ENCODE measurements around the gene LSM7. TPM values are rescaled to one million over a fixed set of nuclear protein-coding genes. Genes with fewer than 3 reads are reported as not detected.

Gene LSM7
- total RNA-seq, 1 donor from 2014 or later = 55.9 TPM

DNA sequence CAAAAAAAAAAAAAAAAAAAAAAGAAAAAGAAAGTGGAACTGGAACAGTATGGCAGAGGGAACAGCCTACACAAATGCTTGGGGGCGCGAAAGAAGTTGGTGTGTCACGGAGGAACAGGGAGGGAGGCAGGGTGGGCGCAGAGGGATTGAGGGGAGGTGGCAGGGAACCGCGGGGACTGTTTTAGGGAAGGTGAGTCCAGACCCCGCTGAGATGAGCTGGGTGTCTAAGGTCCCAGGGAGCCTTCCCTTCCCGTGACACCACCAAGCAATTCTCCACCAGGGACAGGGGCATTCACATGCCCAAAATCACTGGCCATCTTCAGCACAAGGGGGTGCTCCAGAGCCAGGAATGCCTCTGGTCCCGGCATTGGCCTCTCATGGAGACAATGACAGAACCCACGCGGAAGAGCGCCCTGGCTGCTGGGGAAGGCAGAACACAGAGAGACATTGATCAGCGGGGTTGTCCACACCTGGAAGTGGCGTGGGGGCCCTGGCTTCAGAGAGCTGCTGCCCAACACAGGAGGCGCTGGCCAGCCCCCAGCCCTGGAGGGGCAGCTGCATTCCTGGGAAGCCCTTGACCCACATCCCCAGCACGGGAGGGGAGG, 53.4 kb downstream of the LSM7 start:
- H3K36me3 ChIP-seq = peaks cover 25% of the 10 kb centered on the region
- H3K27ac ChIP-seq = no peak overlapping the region
- H3K9me3 ChIP-seq = no peaks in the 10 kb centered on the region
- intact Hi-C loops (cut with DNase I) = loop anchor here (5.0 kb wide), 1 partner anchor 38 kb away; the partner anchor contains the start of genes PLEKHJ1 and SF3A2
- TF ChIP-seq, protein P1, sequence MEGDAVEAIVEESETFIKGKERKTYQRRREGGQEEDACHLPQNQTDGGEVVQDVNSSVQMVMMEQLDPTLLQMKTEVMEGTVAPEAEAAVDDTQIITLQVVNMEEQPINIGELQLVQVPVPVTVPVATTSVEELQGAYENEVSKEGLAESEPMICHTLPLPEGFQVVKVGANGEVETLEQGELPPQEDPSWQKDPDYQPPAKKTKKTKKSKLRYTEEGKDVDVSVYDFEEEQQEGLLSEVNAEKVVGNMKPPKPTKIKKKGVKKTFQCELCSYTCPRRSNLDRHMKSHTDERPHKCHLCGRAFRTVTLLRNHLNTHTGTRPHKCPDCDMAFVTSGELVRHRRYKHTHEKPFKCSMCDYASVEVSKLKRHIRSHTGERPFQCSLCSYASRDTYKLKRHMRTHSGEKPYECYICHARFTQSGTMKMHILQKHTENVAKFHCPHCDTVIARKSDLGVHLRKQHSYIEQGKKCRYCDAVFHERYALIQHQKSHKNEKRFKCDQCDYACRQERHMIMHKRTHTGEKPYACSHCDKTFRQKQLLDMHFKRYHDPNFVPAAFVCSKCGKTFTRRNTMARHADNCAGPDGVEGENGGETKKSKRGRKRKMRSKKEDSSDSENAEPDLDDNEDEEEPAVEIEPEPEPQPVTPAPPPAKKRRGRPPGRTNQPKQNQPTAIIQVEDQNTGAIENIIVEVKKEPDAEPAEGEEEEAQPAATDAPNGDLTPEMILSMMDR (IDR thresholded peaks at IDR 0.05) = peak; percentile 54
- ATAC-seq (peak; percentile 54), DNase-seq (peak; percentile 82)
- no peak overlapping the region for H3K4me3 ChIP-seq
- H3K4me1 ChIP-seq = peaks cover 42% of the 10 kb centered on the region
- H3K27me3 ChIP-seq = no peaks in the 10 kb centered on the region

DNA sequence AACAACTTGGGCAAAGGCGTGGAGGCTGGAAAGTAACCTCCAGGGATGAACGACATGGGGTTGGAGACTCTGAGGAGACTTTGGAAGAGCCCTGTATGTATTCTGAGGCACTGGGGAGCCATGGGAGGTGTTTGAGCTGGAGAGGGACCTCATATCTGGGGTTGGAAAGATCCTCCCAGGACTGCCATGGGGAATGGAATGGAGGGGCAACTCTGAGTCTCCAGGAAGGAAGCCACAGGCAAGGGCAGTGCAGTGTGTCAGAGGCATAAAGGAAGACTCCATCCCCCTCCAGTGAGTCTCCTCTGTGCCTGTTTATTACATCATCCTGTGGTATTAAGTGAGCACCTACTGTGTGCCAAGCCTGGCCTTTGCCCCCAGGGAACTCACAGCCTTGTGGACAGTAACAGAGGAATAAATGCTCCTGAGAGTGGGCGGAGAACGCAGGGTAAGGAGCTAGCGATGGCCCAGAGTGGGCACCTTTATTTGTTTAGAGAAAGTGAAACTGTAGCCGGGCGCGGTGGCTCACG, 54.1 kb downstream of the LSM7 start:
- Histone ChIP-seq H3K36me3 (peaks cover 25% of the 10 kb centered on the region), H3K4me3 (peak overlapping the region; percentile 36), H3K27ac (peak overlapping the region; percentile 72), H3K9me3 (no peaks in the 10 kb centered on the region), H3K27me3 (no peaks in the 10 kb centered on the region), H3K4me1 (peaks cover 42% of the 10 kb centered on the region)
- no peak for ATAC-seq
- TF ChIP-seq, protein P1 (IDR thresholded peaks at IDR 0.05) = no peak
- intact Hi-C loops (cut with DNase I) = loop anchor here (5.0 kb wide), 1 partner anchor 37 kb away; the partner anchor contains the start of genes PLEKHJ1 and SF3A2
- no peak for DNase-seq

DNA sequence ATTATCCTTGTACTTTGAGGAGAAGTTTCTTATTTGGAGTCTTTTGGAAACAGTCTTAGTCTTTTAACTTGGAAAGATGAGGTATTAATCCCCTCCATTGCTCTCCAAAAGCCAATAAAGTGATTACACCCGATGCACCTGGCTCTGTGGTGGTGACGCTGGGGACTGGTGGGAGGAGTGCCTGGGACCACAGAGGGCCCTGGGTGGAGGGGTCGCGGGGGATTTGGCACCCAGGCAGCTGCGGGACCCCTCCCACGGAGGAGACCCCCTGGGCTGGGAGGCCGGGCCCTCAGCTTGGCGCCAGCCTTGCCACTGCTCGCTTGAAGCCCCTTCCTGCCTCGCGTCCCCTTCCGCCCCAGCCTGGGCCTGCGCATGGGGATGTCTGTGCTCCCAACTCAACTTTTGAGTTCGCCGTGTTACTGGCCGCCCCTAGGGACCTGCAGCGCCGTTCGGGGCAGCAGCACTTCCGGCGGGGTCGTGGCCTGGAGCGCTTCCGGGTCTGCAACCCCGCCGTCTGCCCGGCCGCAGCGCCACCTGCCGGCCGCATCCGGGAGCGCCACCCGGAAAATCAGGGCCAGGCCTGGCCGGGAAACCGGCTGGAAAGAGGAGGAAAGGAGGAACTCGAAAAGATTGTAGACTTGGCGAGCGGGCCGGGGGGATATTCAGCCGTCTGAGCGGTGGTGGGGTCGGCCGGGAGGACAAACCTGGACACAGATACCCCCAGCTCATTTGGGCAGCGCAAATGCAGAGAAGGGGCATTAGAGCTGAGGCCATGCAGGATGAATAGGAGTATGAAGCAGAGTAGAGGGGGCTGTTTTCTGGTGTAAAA, 54.8 kb downstream of the LSM7 start:
- peak overlapping the region; percentile 72 for H3K27ac ChIP-seq
- peak; percentile 89 for DNase-seq
- no peaks in the 10 kb centered on the region for H3K9me3 ChIP-seq
- H3K27me3 ChIP-seq = no peaks in the 10 kb centered on the region
- peak overlapping the region; percentile 36 for H3K4me3 ChIP-seq
- H3K36me3 ChIP-seq = peaks cover 25% of the 10 kb centered on the region
- intact Hi-C loops (cut with DNase I) = loop anchor here (5.0 kb wide), 1 partner anchor 36 kb away; the partner anchor contains the start of genes PLEKHJ1 and SF3A2
- peaks cover 44% of the 10 kb centered on the region for H3K4me1 ChIP-seq
- peak; percentile 43 for ATAC-seq
- TF ChIP-seq, protein P1 (IDR thresholded peaks at IDR 0.05) = peak; percentile 96

Other genes starting within 250 kb of the LSM7 start
- 58.8 TPM for gene MOB3A, start 232.3 kb downstream of the LSM7 start, total RNA-seq
- 6.8 TPM for gene IZUMO4, start 231.7 kb downstream of the LSM7 start, total RNA-seq
- 109 TPM for gene AP3D1, start 177.0 kb downstream of the LSM7 start, total RNA-seq
- 42.0 TPM for gene DOT1L, start 164.7 kb downstream of the LSM7 start, total RNA-seq
- gene PLEKHJ1, start 92.3 kb downstream of the LSM7 start, total RNA-seq = 54.6 TPM
- 67.1 TPM for gene SF3A2, start 91.8 kb downstream of the LSM7 start, total RNA-seq
- gene AMH, start 79.3 kb downstream of the LSM7 start, total RNA-seq = 6.1 TPM
- 1.1 TPM for gene JSRP1, start 72.2 kb downstream of the LSM7 start, total RNA-seq
- gene PEAK3, start 46.4 kb downstream of the LSM7 start, total RNA-seq = 4.5 TPM
- gene LINGO3, start 20.4 kb downstream of the LSM7 start, total RNA-seq = not detected
- gene SPPL2B, start 98 bp upstream of the LSM7 start, total RNA-seq = 50.9 TPM
- not detected for gene TMPRSS9, start 31.7 kb upstream of the LSM7 start, total RNA-seq
- gene TIMM13, start 99.0 kb upstream of the LSM7 start, total RNA-seq = 61.0 TPM
- gene LMNB2, start 128.4 kb upstream of the LSM7 start, total RNA-seq = 22.0 TPM
- 91.2 TPM for gene GADD45B, start 147.5 kb upstream of the LSM7 start, total RNA-seq